GM10266 (cell line): Measurements from ENCODE around the gene FAN1.

Experiments
- DNase-seq: peaks from one replicate; pipeline ENCODE4 v3.0.0; 2012; ENCODE audit errors: extremely low spot score
- TF ChIP-seq, protein P1 (sequence below): IDR thresholded peaks from 2 replicates; pipeline ENCODE4 v1.5.1; 2012; ENCODE audit warnings: mild to moderate bottlenecking, low read depth; ENCODE audit not compliant: control insufficient read depth, insufficient read depth; ENCODE audit errors: missing control alignments

Gene FAN1

DNA sequence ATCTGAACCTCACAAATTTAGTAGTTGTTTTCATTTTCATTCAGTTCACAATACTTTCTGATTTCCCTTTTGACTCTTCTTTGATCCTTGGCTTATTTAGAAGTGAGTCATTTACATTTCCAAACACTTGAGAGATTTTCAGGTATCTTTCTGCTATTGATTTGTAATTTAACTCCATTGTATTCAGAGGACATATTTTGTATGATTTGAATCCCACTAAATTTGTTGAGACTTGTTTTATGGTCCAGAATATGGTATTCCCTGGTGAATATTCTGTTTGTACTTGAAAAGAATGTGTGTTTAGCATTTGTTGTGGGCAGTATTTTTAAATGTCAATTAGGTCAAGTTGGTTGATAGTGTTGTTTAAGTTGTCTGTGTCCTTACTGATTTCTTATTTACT lies 29.6 kb downstream of the FAN1 start:
- no peak for DNase-seq
- TF ChIP-seq, protein P1, sequence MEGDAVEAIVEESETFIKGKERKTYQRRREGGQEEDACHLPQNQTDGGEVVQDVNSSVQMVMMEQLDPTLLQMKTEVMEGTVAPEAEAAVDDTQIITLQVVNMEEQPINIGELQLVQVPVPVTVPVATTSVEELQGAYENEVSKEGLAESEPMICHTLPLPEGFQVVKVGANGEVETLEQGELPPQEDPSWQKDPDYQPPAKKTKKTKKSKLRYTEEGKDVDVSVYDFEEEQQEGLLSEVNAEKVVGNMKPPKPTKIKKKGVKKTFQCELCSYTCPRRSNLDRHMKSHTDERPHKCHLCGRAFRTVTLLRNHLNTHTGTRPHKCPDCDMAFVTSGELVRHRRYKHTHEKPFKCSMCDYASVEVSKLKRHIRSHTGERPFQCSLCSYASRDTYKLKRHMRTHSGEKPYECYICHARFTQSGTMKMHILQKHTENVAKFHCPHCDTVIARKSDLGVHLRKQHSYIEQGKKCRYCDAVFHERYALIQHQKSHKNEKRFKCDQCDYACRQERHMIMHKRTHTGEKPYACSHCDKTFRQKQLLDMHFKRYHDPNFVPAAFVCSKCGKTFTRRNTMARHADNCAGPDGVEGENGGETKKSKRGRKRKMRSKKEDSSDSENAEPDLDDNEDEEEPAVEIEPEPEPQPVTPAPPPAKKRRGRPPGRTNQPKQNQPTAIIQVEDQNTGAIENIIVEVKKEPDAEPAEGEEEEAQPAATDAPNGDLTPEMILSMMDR, result no peak

GRCh38 chr15:30939161-30939560 lies 35.4 kb downstream of the FAN1 start:
- DNase-seq, result no peak
- TF ChIP-seq, protein P1, result no peak

DNA sequence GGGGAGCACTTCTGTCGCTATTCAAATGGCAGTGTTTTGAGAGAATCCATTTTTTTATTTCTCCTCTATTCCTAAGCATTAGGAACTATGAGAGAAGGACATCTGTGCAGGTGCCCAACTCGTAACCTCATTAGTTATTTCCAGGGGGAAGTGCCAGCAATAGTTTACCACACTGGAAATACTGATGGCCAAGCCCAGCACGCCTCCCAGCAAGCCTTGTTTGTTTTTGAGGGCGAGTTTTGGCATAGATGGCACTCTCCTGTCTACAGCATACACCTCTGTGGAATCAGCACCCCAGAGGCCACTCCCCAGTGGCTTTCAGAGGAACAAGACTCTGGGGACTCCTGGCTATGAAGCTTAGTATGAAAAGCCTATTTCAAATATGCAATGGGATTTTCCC lies 36.6 kb downstream of the FAN1 start:
- DNase-seq, result no peak
- TF ChIP-seq, protein P1, result no peak

DNA sequence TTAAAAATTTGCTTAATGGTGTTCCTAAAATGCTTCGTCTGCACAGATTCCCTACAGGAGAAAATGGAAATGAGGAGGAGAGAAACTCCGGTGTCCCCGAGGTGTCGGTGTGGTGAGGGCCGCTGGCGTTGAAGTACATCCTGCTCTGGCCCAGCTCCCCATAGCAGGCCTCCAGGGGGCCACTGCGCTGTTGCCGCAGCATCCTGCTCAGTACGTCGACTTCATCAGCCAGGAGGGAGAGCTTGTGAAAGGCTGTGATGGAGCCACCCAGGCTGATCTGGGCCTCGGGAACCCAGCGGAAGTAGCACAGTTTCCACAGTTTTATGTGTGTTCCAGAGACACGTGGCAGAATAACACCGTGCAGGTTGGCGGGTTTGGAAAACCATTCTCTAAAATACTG lies 37.8 kb downstream of the FAN1 start:
- TF ChIP-seq, protein P1, result no peak
- DNase-seq, result no peak

- no peak for DNase-seq
- TF ChIP-seq, protein P1, result no peak
Observed at GRCh38 chr15:30943654-30944335, 40.1 kb downstream of the FAN1 start.

GRCh38 chr15:30953183-30953582 lies 49.5 kb downstream of the FAN1 start:
- TF ChIP-seq, protein P1, result no peak
- no peak for DNase-seq

- DNase-seq, result no peak
- TF ChIP-seq, protein P1, result no peak
Observed at GRCh38 chr15:30953731-30954378, 50.1 kb downstream of the FAN1 start.
